HCT116 (cell line): ENCODE results near the gene NLRP6. TPM values are rescaled to one million over a fixed set of nuclear protein-coding genes. Genes with fewer than 3 reads are reported as not detected.
"Not testable (repeated sequence)": the region's sequence is repeated elsewhere in the genome, so short reads cannot be mapped to it uniquely, and the experiment has no call there.

Source experiments
- ATAC-seq: fragments of 200-7000 bp; cut with Tn5 transposase; 2 replicates; pipeline ENCODE4 v1.9.1; 2020; ENCODE audit warnings: mild to moderate bottlenecking, moderate library complexity
- BruUV-seq: library from RNA; stranded (reverse); fragments of 400-500 nt; replicated peaks from 2 replicates; lab custom pipeline; 2021; lab: Mats Ljungman, UMichigan
- CTCF ChIA-PET: fragments of 300-600 bp; sonication (Branson Sonifier 250); formaldehyde crosslinking; loops from one replicate; lab custom pipeline; 2021; ENCODE audit warnings: antibody characterized with exemption; lab: Charles Lee
- POLR2A ChIA-PET: fragments of 300-600, 350-600 bp; sonication (Branson Sonifier 250); formaldehyde crosslinking; loops from one replicate; lab custom pipeline; 2021; ENCODE audit warnings: antibody characterized with exemption; lab: Charles Lee
- RAD21 ChIA-PET, 2 experiments: fragments of 300-600 bp; sonication (Branson Sonifier 250); formaldehyde crosslinking; loops; one replicate each; lab custom pipeline; 2023; ENCODE audit warnings: low total read pairs in 2 of 2; ENCODE audit not compliant: uncharacterized antibody in 2 of 2, unreplicated experiment in 2 of 2, low non-redundant PET in 1 of 2; lab: Charles Lee
- DNase-seq: peaks from one replicate; pipeline ENCODE4 v3.0.0-alpha.2; 2010; ENCODE audit warnings: low read depth, low spot score
- H2AFZ ChIP-seq: fragments of 200-600 bp; shearing (Covaris generic), sonication (generic); 2 replicates; pipeline ENCODE4 v1.6.1; 2017; ENCODE audit warnings: low read depth, mixed run types, mixed read lengths, antibody characterized with exemption, low read length; ENCODE audit not compliant: poor library complexity, severe bottlenecking
- H3K27ac ChIP-seq: 2 replicates; pipeline ENCODE4 v1.5.1; 2012; ENCODE audit warnings: low read depth, low read length
- H3K27me3 ChIP-seq: fragments of 200-600 bp; sonication (generic); 2 replicates; pipeline ENCODE4 v1.6.1; 2016; ENCODE audit warnings: mixed run types, low read length, mixed read lengths; ENCODE audit not compliant: insufficient read depth
- H3K36me3 ChIP-seq, 2 experiments: fragments of 200-500 bp in 1 of 2; fragments of 200-600 bp in 1 of 2; sonication (Bioruptor generic) in 1 of 2; sonication (generic) in 1 of 2; 2 replicates each; pipeline versions ENCODE4 v1.5.1 to v1.6.1; 2014 to 2016; ENCODE audit warnings: low read length in 2 of 2, inconsistent platforms in 1 of 2, mixed read lengths in 1 of 2, mixed run types in 1 of 2; ENCODE audit not compliant: insufficient read depth in 2 of 2, control insufficient read depth in 1 of 2
- H3K4me1 ChIP-seq, 2 experiments: fragments of 200-600 bp in 1 of 2; sonication (generic) in 1 of 2; 2 replicates each; pipeline versions ENCODE4 v1.5.1 to v1.6.1; 2012 to 2017; ENCODE audit warnings: low read length in 2 of 2, inconsistent platforms in 1 of 2, mild to moderate bottlenecking in 1 of 2, mixed read lengths in 1 of 2, mixed run types in 1 of 2, moderate library complexity in 1 of 2; ENCODE audit not compliant: insufficient read depth in 2 of 2, control insufficient read depth in 1 of 2
- H3K4me2 ChIP-seq: fragments of 200-600 bp; sonication (generic); 2 replicates; pipeline ENCODE4 v1.6.1; 2017; ENCODE audit warnings: mixed run types, low read length, mixed read lengths
- H3K4me3 ChIP-seq, 2 experiments: fragments of 200-600 bp in 1 of 2; sonication (generic) in 1 of 2; replicated peaks in 1 of 2; 2 replicates each; pipeline ENCODE4 v1.5.1; 2011 to 2016; ENCODE audit warnings: low read length in 2 of 2, control low read depth in 1 of 2, low read depth in 1 of 2, mild to moderate bottlenecking in 1 of 2, mixed read lengths in 1 of 2, mixed run types in 1 of 2
- H3K79me2 ChIP-seq: fragments of 200-600 bp; sonication (generic); 2 replicates; pipeline ENCODE4 v1.6.1; 2017; ENCODE audit warnings: mild to moderate bottlenecking, mixed run types, low read length, moderate library complexity, mixed read lengths; ENCODE audit not compliant: insufficient read depth
- H3K9ac ChIP-seq: fragments of 200-600 bp; sonication (generic); 2 replicates; pipeline ENCODE4 v1.6.1; 2016; ENCODE audit warnings: low read length, mixed read lengths
- H3K9me2 ChIP-seq: fragments of 200-600 bp; sonication (generic), shearing (Covaris generic); 2 replicates; pipeline ENCODE4 v1.6.1; 2017; ENCODE audit warnings: mixed run types, mild to moderate bottlenecking, moderate library complexity; ENCODE audit not compliant: insufficient read depth
- H3K9me3 ChIP-seq, 2 experiments: fragments of 200-500 bp in 1 of 2; fragments of 200-600 bp in 1 of 2; sonication (Bioruptor generic) in 1 of 2; sonication (generic) in 1 of 2; 2 replicates each; pipeline ENCODE4 v1.6.1; 2014 to 2017; ENCODE audit warnings: low read length in 2 of 2, mixed read lengths in 2 of 2, inconsistent platforms in 1 of 2, low read depth in 1 of 2, mild to moderate bottlenecking in 1 of 2, mixed run types in 1 of 2, moderate library complexity in 1 of 2; ENCODE audit not compliant: control insufficient read depth in 1 of 2, insufficient read depth in 1 of 2
- H4K20me1 ChIP-seq: fragments of 200-600 bp; sonication (generic), shearing (Covaris generic); 2 replicates; pipeline ENCODE4 v1.6.1; 2017; ENCODE audit warnings: mixed run types, mild to moderate bottlenecking, moderate library complexity; ENCODE audit not compliant: insufficient read depth
- CEBPB ChIP-seq: IDR thresholded peaks from 2 replicates; pipeline ENCODE4 v1.6.1; 2012; ENCODE audit warnings: low read depth
- EGR1 ChIP-seq: IDR thresholded peaks from 2 replicates; pipeline ENCODE4 v1.6.1; 2012; ENCODE audit warnings: low read depth
- ELF1 ChIP-seq: IDR thresholded peaks from 2 replicates; pipeline ENCODE4 v1.6.1; 2012; ENCODE audit warnings: low read depth, borderline replicate concordance
- EZH2 ChIP-seq: fragments of 200-600 bp; sonication (generic); IDR thresholded peaks from 2 replicates; pipeline ENCODE4 v1.6.1; 2017; ENCODE audit warnings: antibody characterized with exemption, mixed run types
- FOSL1 ChIP-seq: IDR thresholded peaks from 2 replicates; pipeline ENCODE4 v1.6.1; 2012; ENCODE audit warnings: low read depth
- SP1 ChIP-seq: IDR thresholded peaks from 2 replicates; pipeline ENCODE4 v1.6.1; 2012; ENCODE audit warnings: low read depth
- TCF7L2 ChIP-seq: IDR thresholded peaks from 2 replicates; pipeline ENCODE4 v1.7.0; 2011; ENCODE audit warnings: borderline replicate concordance, inconsistent platforms; ENCODE audit not compliant: insufficient read depth, insufficient read length; ENCODE audit errors: extremely low read depth
- ZBTB33 ChIP-seq: IDR thresholded peaks from 2 replicates; pipeline ENCODE4 v1.6.1; 2011; ENCODE audit warnings: mild to moderate bottlenecking, low read length, moderate library complexity; ENCODE audit not compliant: insufficient replicate concordance; ENCODE audit errors: extremely low read depth
- ZFX ChIP-seq: fragments of 450-650 bp; IDR thresholded peaks from 2 replicates; pipeline ENCODE4 v1.6.1; 2017
- ZNF274 ChIP-seq: fragments of 200-500 bp; sonication (Bioruptor generic); IDR thresholded peaks from 2 replicates; pipeline ENCODE4 v1.6.1; 2014; ENCODE audit warnings: mild to moderate bottlenecking, low read depth, low read length, inconsistent platforms
- intact Hi-C: fragments of 100-400 bp; cut with micrococcal nuclease; formaldehyde crosslinking; loops from 2 replicates; pipeline ENCODE4 v1.10.0; 2022
- total RNA-seq: library from RNA; stranded (reverse); gene quantifications from one replicate; pipeline ENCODE4 v1.2.1, GENCODE V29; 2021; ENCODE audit not compliant: unreplicated experiment
- TF ChIP-seq, protein P1 (sequence below): IDR thresholded peaks from 2 replicates; pipeline ENCODE4 v1.6.1; 2012
- TF ChIP-seq, protein P2 (sequence below): IDR thresholded peaks from 2 replicates; pipeline ENCODE4 v1.6.1; 2012
- TF ChIP-seq, protein P3 (sequence below), 3 experiments: fragments of 200-600 bp in 1 of 3; sonication (generic) in 1 of 3; IDR thresholded peaks in 2 of 3; conservative IDR thresholded peaks in 1 of 3; 2 replicates each; pipeline ENCODE4 v1.5.1; 2012 to 2017; ENCODE audit warnings: low read depth in 2 of 3, low read length in 2 of 3, antibody characterized with exemption in 1 of 3, borderline replicate concordance in 1 of 3, control low read depth in 1 of 3, mild to moderate bottlenecking in 1 of 3, mixed read lengths in 1 of 3, mixed run types in 1 of 3, moderate library complexity in 1 of 3; ENCODE audit not compliant: insufficient read depth in 1 of 3

NLRP6 gene
- total RNA-seq, 1 experiment from 2014 or later: not detected

DNA sequence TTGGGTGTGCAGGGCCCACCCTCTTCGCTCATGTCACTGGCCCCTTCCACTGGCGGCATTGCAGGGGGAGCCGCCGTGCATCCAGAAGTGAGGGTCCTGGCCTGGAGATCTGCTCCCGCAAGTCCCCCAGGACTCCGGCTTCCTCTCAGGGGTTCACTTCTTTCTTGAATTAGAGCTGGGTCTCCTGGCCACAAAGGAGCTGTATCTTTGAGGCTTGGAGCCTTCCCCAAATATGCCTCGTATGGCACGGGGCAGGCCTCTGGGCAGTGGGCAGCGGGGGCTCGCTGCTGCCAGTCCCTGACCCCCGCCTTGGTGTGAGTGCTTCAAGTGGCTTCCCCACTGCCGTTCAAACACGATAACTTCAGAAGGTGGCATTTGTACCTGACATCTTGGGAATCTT lies 49.8 kb downstream of the NLRP6 start:
- Histone ChIP-seq H3K9ac (no peak overlapping the region), H3K9me3 (no peaks in the 10 kb centered on the region; a peak in 1 of 4 replicates), H3K4me2 (no peak overlapping the region), H3K36me3 (no peaks in the 10 kb centered on the region), H3K79me2 (no peaks in the 10 kb centered on the region), H3K27me3 (no peaks in the 10 kb centered on the region), H3K4me1 (peaks cover 0 to 7% of the 10 kb centered on the region in 2 experiments; a peak in 2 of 4 replicates), H3K9me2 (no peaks in the 10 kb centered on the region), H3K4me3 (no peak overlapping the region), H4K20me1 (no peaks in the 10 kb centered on the region), H2AFZ (no peak overlapping the region), H3K27ac (no peak overlapping the region)
- no peak for ATAC-seq
- BruUV-seq: no TSS peak
- no peak for DNase-seq
- intact Hi-C loops: no loop called here
- ChIA-PET RAD21 (no interaction called here), CTCF (no interaction called here), POLR2A (no interaction called here)
- no peak for TF ChIP-seq ZNF274
- TF ChIP-seq TCF7L2: no peak
- no peak for TF ChIP-seq ZFX
- no peak for TF ChIP-seq CEBPB
- TF ChIP-seq, protein P1, sequence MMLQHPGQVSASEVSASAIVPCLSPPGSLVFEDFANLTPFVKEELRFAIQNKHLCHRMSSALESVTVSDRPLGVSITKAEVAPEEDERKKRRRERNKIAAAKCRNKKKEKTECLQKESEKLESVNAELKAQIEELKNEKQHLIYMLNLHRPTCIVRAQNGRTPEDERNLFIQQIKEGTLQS: no peak
- TF ChIP-seq, protein P2, sequence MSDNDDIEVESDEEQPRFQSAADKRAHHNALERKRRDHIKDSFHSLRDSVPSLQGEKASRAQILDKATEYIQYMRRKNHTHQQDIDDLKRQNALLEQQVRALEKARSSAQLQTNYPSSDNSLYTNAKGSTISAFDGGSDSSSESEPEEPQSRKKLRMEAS: no peak
- TF ChIP-seq EGR1: no peak
- no peak for TF ChIP-seq SP1
- TF ChIP-seq ELF1: no peak
- no peak for TF ChIP-seq ZBTB33
- TF ChIP-seq EZH2: no peak
- no peak for TF ChIP-seq FOSL1
- TF ChIP-seq, protein P3, sequence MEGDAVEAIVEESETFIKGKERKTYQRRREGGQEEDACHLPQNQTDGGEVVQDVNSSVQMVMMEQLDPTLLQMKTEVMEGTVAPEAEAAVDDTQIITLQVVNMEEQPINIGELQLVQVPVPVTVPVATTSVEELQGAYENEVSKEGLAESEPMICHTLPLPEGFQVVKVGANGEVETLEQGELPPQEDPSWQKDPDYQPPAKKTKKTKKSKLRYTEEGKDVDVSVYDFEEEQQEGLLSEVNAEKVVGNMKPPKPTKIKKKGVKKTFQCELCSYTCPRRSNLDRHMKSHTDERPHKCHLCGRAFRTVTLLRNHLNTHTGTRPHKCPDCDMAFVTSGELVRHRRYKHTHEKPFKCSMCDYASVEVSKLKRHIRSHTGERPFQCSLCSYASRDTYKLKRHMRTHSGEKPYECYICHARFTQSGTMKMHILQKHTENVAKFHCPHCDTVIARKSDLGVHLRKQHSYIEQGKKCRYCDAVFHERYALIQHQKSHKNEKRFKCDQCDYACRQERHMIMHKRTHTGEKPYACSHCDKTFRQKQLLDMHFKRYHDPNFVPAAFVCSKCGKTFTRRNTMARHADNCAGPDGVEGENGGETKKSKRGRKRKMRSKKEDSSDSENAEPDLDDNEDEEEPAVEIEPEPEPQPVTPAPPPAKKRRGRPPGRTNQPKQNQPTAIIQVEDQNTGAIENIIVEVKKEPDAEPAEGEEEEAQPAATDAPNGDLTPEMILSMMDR (IDR thresholded peaks at IDR 0.05 in 2 of 3, conservative IDR thresholded peaks at IDR 0.05 in 1 of 3; ENCODE audit: borderline replicate concordance in 1 of 3, insufficient read depth in 1 of 3, low read depth in 2 of 3, low read length in 2 of 3): no peak

GRCh38 chr11:328516-329100 lies 50.4 kb downstream of the NLRP6 start:
- H3K27ac ChIP-seq, H3K36me3 ChIP-seq, H3K4me3 ChIP-seq, H2AFZ ChIP-seq, RAD21 ChIA-PET, intact Hi-C loops, H3K79me2 ChIP-seq, H4K20me1 ChIP-seq, ATAC-seq, H3K27me3 ChIP-seq, H3K9me3 ChIP-seq, CTCF ChIA-PET, POLR2A ChIA-PET, H3K4me1 ChIP-seq, H3K4me2 ChIP-seq, H3K9ac ChIP-seq, H3K9me2 ChIP-seq, BruUV-seq, DNase-seq: not testable (repeated sequence)
